K562 (cell line): ENCODE measurements around the gene MBOAT1.

Experiments
- CAMTA2 ChIP-seq: fragments of 250-450 bp; sonication (Bioruptor Pico); conservative IDR thresholded peaks from 2 replicates; pipeline ENCODE4 v1.5.1; 2022
- CBX3 ChIP-seq, 2 experiments: IDR thresholded peaks; 1 replicate in 1 of 2; 2 replicates in 1 of 2; pipeline ENCODE4 v1.6.1; 2012; ENCODE audit warnings: inconsistent platforms in 2 of 2, low read length in 2 of 2, borderline replicate concordance in 1 of 2, control low read depth in 1 of 2
- CTCF ChIP-seq, 3 experiments: IDR thresholded peaks in 2 of 3; conservative IDR thresholded peaks in 1 of 3; 2 replicates each; pipeline ENCODE4 v1.5.1; 2011 to 2012; ENCODE audit warnings: low read length in 3 of 3, mild to moderate bottlenecking in 3 of 3, control low read depth in 2 of 3, improper control_type of control experiment in 1 of 3, inconsistent platforms in 1 of 3, low read depth in 1 of 3, mixed read lengths in 1 of 3, moderate library complexity in 1 of 3; ENCODE audit not compliant: insufficient read depth in 2 of 3
- EWSR1 ChIP-seq: fragments of 450-650 bp; IDR thresholded peaks from 2 replicates; pipeline ENCODE4 v1.6.1; 2018; ENCODE audit warnings: borderline replicate concordance, mild to moderate bottlenecking, low read depth, moderate library complexity; ENCODE audit not compliant: partially characterized antibody
- HNRNPL ChIP-seq: fragments of 200-400 bp; formaldehyde crosslinking; IDR thresholded peaks from 2 replicates; pipeline ENCODE4 v1.6.1; 2017; ENCODE audit warnings: low read depth, mild to moderate bottlenecking, low read length
- KDM2B ChIP-seq: fragments of 250-450 bp; sonication (Bioruptor Pico); IDR thresholded peaks from 2 replicates; pipeline ENCODE4 v1.8.0; 2021; ENCODE audit warnings: mild to moderate bottlenecking, moderate library complexity
- MGA ChIP-seq: fragments of 450-650 bp; IDR thresholded peaks from 2 replicates; pipeline ENCODE4 v1.6.1; 2016; ENCODE audit warnings: mild to moderate bottlenecking, moderate library complexity
- MXI1 ChIP-seq: IDR thresholded peaks from 2 replicates; pipeline ENCODE4 v1.6.1; 2011; ENCODE audit warnings: low read depth, mild to moderate bottlenecking, improper control_type of control experiment, low read length
- REST ChIP-seq, 2 experiments: fragments of 450-650 bp; formaldehyde crosslinking in 1 of 2; IDR thresholded peaks; 2 replicates each; pipeline versions ENCODE4 v1.4.0 to v1.6.1; 2014 to 2020; ENCODE audit warnings: mild to moderate bottlenecking in 2 of 2, borderline replicate concordance in 1 of 2, low read depth in 1 of 2

GRCh38 chr6:20109526-20109925 lies 102.7 kb downstream of the MBOAT1 start:
- TF ChIP-seq HNRNPL (no peak), CBX3 (IDR thresholded peaks at IDR 0.05; ENCODE audit: borderline replicate concordance in 1 of 2, low read length in 2 of 2) (no peak), KDM2B (CRISPR knock-in tag) (no peak), MXI1 (no peak), EWSR1 (no peak), CTCF (IDR thresholded peaks at IDR 0.05 in 2 of 3, conservative IDR thresholded peaks at IDR 0.05 in 1 of 3; ENCODE audit: insufficient read depth in 2 of 3, low read depth in 1 of 3, low read length in 3 of 3) (no peak), MGA (no peak), REST (IDR thresholded peaks at IDR 0.05; ENCODE audit: borderline replicate concordance) (no peak), REST (CRISPR knock-in tag; IDR thresholded peaks at IDR 0.05; ENCODE audit: low read depth) (no peak), CAMTA2 (CRISPR knock-in tag) (no peak)
